GM19328 (cell line): ENCODE data around the gene TMIGD1.
"Not testable (repeated sequence)": the region's sequence is repeated elsewhere in the genome, so short reads cannot be mapped to it uniquely, and the experiment has no call there.

Source experiments
- ATAC-seq: cut with Tn5 transposase; IDR thresholded peaks from one replicate; pipeline ENCODE4 v1.9.1; 2021; ENCODE audit warnings: mild to moderate bottlenecking, moderate library complexity; ENCODE audit not compliant: unreplicated experiment

TMIGD1 gene

DNA sequence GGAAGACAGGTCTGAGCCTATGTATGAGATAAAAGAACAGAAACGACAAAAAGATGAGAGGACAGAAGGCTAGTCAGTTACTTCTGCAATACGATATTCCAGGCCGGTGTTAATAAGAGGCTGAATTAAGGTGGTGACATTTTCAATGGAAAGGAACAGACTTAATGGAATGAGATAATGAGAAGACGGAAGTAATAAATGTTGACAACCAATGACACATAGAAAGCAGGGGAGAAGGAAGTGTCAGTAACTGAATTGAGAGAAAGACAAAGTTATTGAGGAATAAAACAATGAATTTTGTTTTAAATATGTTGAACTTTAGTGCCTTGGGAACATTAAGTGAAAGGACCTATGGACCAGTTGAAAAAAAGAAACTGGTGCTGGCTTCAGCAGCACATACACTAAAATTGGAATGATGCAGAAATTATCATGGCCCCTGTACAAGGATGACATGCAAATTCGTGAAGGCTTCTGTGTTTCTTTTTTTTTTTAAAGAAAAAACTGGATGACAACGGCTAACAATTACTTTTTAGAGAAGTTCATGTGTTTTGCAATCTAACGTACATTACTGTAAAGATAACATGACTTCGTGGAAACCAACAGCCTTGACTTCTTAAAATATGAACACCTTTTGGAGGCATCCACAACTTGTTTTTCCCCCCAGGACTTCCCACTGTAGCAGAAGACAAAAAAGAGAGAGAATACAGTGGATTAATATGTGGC, 26.4 kb upstream of the TMIGD1 start:
- ATAC-seq = no peak

DNA sequence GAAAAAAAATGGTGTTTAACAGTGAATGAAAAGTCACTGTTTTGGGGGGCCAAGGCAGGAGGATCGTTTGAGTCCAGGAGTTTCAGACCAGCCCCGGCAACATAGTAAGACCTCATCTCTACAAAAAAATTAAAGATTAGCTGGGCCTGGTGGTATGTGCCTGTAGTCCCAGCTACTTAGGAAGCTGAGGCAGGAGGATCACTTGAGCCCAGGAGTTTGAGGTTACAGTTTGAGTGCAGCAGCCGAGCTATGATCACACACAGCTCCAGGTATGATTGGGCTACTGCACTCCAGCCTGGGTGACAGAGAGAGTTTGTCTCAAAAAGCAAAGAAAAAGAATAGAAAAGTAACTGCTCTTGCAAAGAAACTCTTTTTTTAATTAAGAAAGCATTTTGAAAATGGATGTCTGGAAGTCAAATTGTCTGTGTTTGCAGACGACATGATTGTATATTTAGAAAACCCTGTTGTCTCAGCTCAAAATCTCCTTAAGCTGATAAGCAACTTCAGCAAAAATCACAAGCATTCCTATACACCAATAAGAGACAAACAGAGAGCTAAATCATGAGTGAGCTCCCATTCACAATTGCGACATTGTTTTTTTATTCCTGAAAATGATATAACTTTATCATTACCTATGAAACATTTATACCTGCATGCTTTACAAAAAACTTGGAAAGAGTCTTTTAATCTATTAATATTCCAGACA, 24.4 kb upstream of the TMIGD1 start:
- no peak for ATAC-seq

DNA sequence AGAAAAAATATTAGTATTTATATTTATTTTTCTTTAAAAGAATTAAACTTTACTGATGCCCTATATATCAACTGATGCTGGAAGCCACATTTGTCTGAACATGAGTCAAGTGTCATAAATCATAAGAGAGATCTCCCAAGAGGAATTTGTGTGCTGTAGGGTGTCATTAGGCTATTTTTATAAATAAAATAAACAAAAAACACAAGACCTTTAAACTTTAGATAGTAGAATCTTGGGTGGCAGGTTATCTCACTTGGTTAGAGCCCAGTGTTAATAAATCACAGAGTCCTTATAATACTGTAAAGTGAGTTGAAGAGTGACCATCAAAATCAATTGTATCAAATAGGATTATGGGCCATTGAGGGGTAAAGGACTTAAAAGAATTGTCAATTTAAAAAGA, 23.6 kb upstream of the TMIGD1 start:
- ATAC-seq = no peak

DNA sequence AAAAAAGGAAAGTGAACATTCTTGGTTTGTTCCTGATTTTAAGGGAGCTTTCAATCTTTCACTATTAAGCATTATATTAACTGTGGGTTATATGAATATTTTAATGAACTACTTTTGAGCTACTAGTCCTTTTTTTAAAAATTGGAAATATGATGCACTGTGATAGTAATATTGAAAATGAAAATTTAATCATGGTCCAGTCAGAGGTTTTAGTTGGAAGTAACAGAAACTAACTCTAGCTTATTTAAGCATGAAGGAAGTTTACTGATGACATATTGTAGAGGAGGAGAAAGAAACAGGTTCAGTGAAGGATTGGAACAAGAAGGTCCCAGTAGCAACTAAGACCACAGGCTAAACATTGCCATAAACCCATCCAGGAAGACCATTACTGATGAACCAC, 20.8 kb upstream of the TMIGD1 start:
- ATAC-seq = no peak

DNA sequence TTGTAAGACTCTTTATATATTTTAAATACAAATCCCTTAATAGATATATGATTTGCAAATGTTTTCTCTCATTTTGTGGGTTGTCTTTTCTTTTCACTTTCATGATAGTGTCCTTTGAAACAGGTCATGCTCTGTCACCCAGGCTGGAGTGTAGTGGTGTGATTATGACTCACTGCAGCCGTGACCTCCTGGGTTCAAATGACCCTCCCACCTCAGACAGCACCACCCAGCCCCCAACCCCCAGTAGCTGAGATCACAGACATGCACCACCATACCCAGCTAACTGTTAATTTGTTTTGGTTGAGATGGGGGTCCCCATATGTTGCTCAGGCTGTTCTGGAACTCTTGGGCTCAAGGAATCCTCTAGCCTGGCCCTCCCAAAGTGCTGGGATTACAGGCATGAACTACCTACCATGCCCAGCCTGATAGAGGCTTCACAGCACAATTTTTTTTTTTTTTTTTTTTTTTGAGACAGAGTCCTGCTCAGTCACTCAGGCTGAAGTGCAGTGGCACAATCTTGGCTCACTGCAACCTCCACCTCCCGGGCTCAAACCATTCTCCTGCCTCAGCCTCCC, 18.5 kb upstream of the TMIGD1 start:
- ATAC-seq = no peak

DNA sequence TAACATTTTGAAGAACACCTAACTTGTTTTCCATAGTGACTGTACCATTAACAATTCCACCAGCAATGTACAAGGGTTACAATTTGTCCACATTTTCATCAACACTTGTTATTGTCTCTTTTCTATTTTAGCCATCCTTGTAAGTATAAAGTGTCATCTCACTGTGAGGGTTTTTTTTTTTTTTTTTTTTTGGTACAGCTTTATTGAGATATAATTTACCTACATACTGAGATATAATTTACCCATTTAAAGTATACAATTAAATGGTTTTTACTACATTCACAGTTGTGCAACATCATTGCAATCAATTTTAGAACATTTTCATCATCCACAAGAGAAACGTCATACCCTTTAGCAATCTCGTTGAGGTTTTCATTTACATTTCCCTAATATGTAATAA, 17.9 kb upstream of the TMIGD1 start:
- ATAC-seq = no peak

DNA sequence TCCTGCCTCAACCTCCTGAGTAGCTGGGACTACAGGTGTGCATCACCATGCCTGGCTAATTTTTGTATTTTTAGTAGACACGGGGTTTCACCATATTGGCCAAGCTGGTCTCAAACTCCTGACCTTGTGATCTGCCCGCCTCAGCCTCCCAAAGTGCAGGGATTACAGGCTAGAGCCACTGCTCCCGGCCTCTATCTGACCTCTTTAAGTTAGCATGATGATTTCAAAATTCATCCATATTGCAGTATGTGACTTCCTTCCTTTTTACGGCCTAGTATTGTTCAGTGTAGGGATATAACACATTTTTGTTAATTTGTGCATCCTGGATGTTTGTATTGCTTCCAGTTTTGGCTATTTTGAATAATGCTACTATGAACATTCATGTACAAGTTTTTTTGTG, 17.4 kb upstream of the TMIGD1 start:
- not testable (repeated sequence) for ATAC-seq

DNA sequence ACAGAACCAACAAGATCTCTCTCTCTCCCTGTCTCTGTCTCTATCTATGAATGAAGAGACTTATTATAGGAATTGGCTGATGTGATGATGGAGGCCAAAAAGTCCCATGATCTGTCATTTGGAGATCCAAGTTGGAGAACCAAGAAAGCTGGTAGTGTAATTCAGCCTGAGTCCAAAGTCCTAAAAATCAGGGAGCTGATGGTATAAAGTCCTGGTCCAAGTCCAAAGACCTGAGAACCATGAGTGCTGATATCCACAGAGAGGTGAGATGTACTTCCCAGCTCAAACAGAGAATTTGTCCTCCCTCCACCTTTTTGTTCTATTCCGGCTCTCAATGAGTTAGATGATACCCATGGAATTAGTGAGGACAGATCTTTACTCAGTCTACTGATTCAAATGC, 15.4 kb upstream of the TMIGD1 start:
- no peak for ATAC-seq

DNA sequence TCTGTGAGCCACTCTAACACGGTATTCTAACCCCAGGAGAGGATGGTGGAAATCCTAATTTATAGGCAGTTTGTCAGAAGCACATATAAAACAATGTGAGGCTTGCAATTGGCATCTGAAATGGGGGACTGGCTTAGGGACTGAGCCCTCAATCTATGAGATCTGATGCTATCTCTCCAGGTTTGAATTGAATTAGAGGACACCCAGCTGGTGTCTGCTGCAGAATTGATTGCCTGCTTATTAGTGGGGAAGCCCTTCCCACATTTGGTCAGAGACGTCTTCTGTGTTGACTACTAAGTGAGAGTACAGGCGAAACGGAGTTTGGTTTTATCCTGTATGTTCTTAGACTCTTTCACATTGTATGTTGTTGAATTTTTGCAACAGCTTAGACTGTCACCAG, 13.6 kb upstream of the TMIGD1 start:
- no peak for ATAC-seq

DNA sequence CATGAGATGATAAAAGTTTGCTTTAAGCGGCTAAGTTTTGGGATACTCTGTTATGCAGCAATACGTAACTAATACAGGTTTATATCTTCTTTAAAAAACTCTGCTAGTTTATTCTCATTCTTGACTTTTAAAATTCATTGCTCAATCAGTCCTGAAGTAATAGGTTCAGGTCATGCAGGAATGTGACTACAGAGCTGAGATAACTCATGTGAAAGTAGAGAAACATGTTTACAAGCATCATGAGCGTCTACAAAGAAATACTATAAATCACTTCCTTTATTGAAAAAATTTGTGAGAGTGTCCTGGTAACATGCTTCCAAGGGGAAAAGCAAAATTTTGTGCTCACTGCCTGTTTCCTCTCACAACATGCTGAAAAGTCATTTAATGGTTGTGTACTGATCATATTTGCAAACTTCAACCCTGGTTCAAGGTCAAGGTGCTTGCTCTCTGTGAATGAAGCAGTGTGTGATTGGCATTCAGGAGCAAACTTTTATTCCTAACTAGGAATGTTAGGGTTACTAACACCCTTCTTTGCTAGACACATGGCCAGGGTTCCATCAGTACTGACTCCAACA, 12.5 kb upstream of the TMIGD1 start:
- no peak for ATAC-seq

DNA sequence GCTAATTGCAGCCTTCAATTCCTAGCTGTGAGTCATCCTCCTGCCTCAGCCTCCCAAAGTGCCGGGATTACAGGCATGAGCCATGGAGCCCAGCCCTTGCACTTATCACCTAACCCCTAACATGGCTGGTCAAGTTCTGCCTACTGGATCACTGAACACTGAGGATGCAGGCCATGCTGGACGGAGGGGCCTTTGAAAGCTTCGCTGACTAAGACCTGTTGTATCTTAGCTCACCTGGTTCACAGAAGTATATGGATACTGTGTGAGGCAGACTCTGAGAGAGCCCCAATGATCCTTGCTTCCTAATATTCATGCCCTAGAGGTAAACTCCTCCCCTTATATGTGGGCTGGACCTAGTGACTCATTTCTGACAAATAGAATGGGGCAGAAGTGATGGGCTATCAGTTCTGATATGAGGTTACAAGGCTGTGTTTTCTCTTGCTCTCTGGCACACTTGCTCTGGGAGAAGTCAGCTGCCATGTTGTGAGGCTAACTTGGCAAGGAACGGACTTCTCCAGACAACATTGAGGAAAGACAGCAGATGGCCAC, 11.7 kb upstream of the TMIGD1 start:
- no peak for ATAC-seq

DNA sequence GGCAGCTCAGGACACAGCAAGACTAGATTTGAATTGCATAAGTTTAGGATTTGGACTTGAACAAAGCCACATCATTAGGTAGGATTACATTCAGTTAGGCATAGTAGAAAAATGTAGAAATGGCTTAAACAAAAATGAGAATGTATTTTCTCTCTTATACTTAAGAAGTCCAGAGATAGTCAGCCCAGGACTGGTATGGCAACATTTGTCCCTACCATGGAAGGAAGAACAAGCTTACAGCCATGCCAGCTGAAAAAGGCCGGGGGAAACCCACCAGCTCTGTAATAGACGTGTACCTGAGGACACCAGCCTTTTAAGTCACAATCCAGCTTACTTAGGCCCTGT, 11.2 kb upstream of the TMIGD1 start:
- ATAC-seq = no peak

DNA sequence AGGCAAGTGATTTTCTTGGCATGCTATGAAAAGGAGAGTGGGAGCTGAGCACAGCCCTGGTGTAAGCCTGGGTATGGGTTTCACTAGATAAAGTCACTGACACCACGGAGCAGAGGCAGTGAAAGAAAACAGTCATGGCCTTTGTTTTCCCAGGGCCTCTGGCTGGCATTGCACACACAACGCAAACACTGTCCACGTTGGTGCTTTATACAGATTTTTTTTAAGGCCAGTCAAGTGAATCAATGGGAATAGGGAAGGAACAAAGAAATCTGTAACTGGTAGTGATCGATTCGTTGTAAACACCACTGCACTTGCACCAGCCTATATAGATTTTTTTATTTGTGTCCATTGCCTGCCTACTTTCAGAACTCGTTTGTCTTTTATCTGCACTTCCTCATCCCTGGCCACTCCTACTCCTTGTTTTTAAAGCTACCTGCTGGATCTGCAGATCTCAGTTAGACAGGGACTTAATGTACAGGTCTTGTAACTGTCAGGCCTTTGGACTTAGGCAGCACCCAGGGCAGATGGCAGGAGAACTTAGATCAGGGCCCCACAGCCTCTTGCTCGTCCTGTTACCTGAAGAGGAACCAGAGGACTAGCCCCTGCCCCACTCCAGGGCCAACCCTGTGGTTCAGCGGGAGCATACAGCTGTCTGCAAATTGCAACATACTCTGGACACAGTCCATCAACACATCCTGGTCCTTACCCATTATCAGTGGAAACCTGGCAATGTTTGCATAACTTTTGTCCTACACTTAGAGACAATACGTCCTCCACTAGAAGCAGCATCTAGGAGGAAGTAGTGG, 10.6 kb upstream of the TMIGD1 start:
- ATAC-seq = no peak

DNA sequence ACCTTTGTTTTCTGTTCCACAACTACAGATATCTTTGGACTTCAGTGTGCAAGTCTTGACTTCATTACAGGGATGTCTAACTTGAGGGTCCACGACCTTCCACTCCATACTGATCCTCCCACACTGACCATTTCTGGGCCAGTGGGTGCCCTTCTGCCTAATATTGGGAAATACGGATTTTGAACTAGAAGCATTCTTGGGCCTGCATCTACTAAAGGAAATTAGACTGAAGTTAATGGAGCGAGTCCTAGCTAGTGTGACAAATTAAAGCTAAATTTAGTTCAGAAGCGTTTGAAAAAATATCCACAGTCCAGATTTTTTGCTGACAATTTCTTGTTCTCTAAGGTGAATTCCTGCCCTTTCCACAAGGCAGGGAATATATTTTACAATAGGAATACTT, 9.9 kb upstream of the TMIGD1 start:
- ATAC-seq = no peak

DNA sequence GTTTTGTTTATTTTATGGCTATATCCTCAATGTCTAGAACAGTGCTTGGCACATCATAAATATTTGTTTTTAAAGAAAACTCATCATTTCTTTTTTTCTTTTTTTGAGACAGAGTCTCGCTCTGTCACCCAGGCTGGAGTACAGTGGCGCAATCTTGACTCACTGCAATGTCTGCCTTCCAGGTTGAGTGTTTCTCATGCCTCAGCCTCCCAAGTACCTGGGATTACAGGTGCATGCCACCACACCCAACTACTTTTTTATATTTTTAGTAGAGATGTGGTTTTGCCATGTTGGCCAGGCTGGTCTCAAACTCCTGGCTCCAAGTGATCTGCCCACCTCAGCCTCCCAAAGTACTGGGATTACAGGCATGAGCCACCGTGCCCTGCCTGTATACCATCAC, 9.4 kb upstream of the TMIGD1 start:
- ATAC-seq = not testable (repeated sequence)

DNA sequence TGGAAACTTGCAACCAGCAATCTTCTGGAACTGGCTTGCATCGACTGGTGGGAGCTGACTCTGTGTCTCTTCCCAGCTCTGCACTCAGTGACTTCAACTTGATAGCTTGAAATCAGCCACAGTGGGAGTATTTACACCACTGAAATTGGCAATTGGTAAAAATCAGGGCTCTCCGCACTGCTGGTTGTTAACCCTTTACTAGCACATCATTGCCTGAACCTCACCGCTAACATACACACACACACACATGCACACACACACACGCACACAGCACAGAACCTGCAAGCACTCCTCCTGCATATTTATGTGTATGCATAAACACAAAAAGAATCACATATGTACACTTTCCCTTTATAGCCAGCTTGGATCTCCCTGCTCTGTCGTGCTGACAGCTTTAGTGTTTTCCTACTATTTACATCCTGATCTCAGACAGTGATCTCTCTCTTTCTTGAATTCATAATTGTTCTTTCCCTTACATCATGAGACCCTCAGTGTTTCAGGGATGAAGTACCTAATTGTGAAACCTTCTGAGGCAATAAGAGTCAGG, 7.9 kb upstream of the TMIGD1 start:
- no peak for ATAC-seq

DNA sequence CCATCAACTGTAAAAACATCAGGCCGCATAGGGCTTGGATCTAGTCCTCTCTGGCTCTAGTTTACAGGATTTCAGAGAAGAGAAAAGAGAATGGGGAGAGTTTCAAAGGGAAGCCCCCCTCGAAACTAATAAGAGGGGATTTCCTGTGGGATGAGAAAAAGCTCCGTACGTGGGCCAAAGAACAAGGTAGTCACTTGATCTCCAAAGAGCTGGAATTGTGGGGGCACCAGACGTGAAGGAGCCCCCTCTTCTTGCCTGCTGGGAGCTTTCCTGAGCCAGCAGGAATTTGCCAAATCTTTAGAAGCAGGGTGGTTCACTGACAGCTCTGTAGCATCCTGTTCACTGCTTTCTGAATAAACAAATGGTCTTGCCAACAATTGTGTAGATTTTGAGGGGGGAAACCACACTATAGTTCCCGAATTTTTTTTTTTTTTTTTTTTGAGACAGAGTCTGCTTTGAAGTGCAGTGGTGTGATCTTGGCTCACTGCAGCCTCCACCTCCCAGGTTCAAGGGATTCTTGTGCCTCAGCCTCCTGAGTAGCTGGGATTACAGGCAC, 7.0 kb upstream of the TMIGD1 start:
- ATAC-seq = no peak

DNA sequence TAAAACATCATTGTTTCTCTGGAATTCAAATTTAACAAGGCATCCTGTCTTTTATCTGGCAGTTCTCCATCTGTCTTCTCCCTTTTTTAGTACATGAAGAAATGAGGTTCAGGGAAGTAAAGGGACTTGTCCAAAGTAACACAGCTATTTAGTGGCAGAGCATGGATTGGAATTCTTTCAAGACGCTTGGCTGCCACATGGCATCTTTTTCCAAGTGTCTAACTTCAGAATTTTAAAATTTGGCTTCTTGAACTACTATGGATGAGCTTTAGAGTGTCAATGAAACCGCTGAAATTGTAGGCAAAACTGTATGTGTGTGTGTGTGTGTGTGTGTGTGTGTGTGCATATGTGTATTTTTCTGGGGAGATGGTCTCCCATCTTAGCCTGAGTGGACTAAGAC, 5.2 kb upstream of the TMIGD1 start:
- ATAC-seq = no peak

DNA sequence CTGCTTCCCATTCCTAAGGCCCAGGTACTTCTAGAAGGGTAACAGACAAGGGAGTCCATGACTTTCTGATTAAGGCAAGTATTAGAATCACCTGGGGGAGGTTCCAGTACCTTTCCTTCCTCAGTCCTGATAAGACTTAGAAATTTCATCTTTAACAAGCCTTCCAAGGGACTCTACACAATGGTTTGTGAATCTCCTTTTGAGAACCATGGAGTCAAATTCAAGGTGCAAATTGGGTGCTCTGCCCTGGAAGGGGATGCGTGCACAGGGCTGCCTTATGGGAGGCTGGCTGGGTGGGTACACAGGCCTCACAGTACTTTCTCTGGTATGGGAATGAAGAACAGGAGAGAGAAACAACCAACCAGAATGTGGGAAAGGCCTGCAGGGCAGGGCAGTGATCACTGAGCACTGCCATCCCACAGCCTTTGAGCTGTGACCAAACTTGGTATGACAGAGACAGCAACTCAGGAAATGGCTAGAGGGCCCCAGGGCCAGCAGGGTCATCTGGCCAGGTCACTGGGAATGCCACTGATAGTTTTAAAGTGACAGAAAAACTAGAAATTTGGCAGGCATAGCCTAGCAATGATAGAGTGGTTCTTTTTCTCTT, 3.6 kb upstream of the TMIGD1 start:
- no peak for ATAC-seq
